Measurements from ENCODE around the gene CCDC102A. TPM values are rescaled to one million over a fixed set of nuclear protein-coding genes. Genes with fewer than 3 reads are reported as not detected.
A peak's percentile ranks its signal among the peaks of the same experiment; 100 is the strongest.

The CCDC102A gene
- total and polyA plus RNA-seq, 2 of the 13 experiments (the other 11 are each of a cell fraction or from before 2014, with no cell fraction given) = 2.1 to 2.8 TPM

DNA sequence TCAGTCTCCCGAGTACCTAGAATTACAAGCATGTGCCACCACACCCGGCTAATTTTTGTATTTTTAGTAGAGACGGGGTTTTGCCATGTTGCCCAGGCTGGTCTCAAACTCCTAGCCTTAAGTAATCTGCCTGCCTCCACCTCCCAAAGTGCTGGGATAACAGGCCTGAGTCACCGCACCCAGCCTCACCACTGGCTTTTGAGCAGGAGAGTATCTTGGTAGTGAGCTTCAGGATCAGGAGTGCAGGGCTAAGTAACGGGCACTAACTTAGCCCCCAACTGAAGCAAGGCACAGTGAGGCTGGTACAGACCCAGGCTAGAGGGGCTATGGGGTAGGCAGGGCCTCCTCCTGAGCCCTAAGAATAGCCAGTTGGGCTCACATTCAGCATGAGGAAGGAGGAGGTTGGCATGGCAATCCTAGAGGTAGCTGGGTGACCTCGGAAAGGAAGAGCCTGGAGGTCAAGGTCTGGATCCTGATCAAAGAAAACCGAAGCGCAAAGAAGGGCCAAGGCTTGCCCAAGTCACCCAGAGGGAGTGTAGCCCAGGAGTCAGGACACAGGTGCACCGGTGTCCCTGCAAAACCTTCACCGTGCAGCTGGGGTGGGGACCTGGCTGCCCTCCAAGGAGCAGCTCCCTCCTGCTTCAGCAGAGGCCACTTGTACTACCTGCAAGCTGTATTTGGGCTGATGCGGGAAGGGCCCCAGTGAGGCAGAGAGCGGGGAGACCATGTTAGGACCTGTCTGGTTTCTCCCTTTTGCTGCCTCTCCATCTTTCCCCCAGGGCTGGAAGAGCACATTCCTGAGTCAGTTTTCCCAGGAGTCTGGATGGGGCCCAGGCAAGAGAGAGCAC is 4.8 kb upstream of the CCDC102A start:
- intact Hi-C loops (cut with micrococcal nuclease; ENCODE audit: unreplicated experiment) = no loop called here
- H3K4me1 ChIP-seq (ENCODE audit: insufficient read depth, low read length) = peaks cover 20% of the 10 kb centered on the region
- ATAC-seq (peak; percentile 7; the same call in 1 of the 3 replicates), DNase-seq (ENCODE audit: low spot score) (no peak), FAIRE-seq (no peak)
- H3K36me3 ChIP-seq (replicated peaks in 1 of 2; ENCODE audit: control insufficient read depth in 1 of 2, insufficient read depth in 2 of 2, low read length in 2 of 2) = no peaks in the 10 kb centered on the region
- H3K79me2 ChIP-seq (ENCODE audit: insufficient read depth, low read length) = no peaks in the 10 kb centered on the region
- no TSS peak for BruUV-seq (replicated peaks)
- H3K9me3 ChIP-seq (ENCODE audit: low read length) = no peaks in the 10 kb centered on the region
- no peak overlapping the region for H3K27ac ChIP-seq (ENCODE audit: extremely low read length, insufficient read depth, low read length)
- no peak overlapping the region for H3K9ac ChIP-seq (ENCODE audit: insufficient read depth, low read depth, low read length)
- no peak overlapping the region for H3K4me3 ChIP-seq (replicated peaks in 1 of 3; ENCODE audit: insufficient read depth in 1 of 3, low read depth in 2 of 3, low read length in 3 of 3)
- ChIA-PET CTCF (ENCODE audit: low intra/inter-chr PET ratio, low total read pairs) (no interaction called here), POLR2A (no interaction called here)
- H2AFZ ChIP-seq (ENCODE audit: low read length) = no peak overlapping the region
- TF ChIP-seq, protein P1, sequence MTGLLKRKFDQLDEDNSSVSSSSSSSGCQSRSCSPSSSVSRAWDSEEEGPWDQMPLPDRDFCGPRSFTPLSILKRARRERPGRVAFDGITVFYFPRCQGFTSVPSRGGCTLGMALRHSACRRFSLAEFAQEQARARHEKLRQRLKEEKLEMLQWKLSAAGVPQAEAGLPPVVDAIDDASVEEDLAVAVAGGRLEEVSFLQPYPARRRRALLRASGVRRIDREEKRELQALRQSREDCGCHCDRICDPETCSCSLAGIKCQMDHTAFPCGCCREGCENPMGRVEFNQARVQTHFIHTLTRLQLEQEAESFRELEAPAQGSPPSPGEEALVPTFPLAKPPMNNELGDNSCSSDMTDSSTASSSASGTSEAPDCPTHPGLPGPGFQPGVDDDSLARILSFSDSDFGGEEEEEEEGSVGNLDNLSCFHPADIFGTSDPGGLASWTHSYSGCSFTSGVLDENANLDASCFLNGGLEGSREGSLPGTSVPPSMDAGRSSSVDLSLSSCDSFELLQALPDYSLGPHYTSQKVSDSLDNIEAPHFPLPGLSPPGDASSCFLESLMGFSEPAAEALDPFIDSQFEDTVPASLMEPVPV (CRISPR knock-in tag; IDR thresholded peaks at IDR 0.05) = 0 out of 2 replicates have a peak, but pooled peaks have one; percentile 42
- TF ChIP-seq MZF1 (CRISPR knock-in tag; IDR thresholded peaks at IDR 0.05; ENCODE audit: borderline replicate concordance) = no peak
- TF ChIP-seq ZSCAN21 (CRISPR knock-in tag; IDR thresholded peaks at IDR 0.05; ENCODE audit: borderline replicate concordance) = no peak
- no peak for TF ChIP-seq HNF4A (CRISPR knock-in tag; IDR thresholded peaks at IDR 0.05)
- TF ChIP-seq, protein P2, sequence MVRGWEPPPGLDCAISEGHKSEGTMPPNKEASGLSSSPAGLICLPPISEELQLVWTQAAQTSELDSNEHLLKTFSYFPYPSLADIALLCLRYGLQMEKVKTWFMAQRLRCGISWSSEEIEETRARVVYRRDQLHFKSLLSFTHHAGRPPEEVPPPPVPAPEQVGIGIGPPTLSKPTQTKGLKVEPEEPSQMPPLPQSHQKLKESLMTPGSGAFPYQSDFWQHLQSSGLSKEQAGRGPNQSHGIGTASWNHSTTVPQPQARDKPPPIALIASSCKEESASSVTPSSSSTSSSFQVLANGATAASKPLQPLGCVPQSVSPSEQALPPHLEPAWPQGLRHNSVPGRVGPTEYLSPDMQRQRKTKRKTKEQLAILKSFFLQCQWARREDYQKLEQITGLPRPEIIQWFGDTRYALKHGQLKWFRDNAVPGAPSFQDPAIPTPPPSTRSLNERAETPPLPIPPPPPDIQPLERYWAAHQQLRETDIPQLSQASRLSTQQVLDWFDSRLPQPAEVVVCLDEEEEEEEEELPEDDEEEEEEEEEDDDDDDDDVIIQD (CRISPR knock-in tag; IDR thresholded peaks at IDR 0.05; ENCODE audit: low read depth) = no peak
- no peak for TF ChIP-seq PHF20 (CRISPR knock-in tag; IDR thresholded peaks at IDR 0.05)
- TF ChIP-seq IKZF4 (CRISPR knock-in tag; IDR thresholded peaks at IDR 0.05; ENCODE audit: borderline replicate concordance, low read depth, not compliant biosample characterization) = no peak
- TF ChIP-seq, protein P3, sequence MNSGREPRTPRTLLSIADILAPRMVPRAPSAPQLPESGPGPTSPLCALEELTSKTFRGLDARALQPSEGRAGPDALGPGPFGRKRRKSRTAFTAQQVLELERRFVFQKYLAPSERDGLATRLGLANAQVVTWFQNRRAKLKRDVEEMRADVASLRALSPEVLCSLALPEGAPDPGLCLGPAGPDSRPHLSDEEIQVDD (CRISPR knock-in tag; IDR thresholded peaks at IDR 0.05; ENCODE audit: borderline replicate concordance) = no peak
- in situ Hi-C loops (cut with HindIII; ENCODE audit: extremely low pct_ligation_motif_present, low pct_unique_long_range_greater_than_20kb) = no loop called here
- WGBS (ENCODE audit: low lambda C conversion rate) = 29% methylated on average over 10 of the region's 12 CpGs
- H3K27me3 ChIP-seq (ENCODE audit: control insufficient read depth in 1 of 2, insufficient read depth in 2 of 2, low read length in 2 of 2) = peaks cover 12 to 61% of the 10 kb centered on the region in 2 experiments
- H3K4me2 ChIP-seq (ENCODE audit: low read depth, low read length) = no peak overlapping the region
- no peaks in the 10 kb centered on the region for H4K20me1 ChIP-seq (ENCODE audit: insufficient read depth, low read length)

Data from HepG2 (cell line).